Measurements from ENCODE around the gene ATG101.

The ATG101 gene

DNA sequence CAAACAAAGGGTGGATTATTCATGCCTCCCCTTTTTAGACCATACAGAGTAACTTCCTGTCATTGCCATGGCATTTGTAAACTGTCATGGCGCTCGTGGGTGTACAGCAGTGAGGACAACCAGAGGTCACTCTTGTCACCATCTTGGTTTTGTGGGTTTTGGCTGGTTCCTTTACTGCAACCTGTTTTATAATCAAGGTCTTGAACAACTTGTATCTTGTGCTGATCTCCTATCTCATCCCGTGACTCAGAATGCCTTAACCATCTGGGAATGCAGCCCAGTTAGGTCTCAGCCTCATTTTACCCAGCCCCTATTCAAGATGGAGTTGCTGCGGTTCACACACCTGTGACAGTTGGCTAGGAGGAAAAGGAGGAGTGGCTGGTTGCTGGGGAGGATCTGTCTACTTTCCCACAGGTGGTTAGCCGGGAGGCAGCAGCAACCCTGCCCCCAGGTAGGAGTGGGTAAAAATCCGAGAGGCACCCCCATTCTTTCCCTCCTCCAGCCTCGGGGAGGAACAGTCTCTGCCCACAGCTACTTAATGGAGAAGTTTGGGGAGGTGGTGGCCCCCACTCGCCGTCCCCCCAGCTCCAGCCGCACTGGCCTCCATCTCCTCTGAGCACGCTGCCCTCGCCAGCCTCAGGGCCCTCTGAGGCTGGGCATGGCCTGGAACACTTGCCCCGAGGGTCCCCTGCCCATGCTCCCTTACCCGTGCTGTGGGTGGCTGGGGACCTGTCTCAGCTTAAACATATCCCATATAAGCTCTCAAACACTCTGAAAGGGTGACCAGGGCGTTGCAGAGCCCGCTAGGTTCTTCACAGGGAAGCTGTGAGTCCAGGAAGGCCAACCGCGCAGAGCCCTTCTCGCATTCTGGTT, 51.4 kb downstream of the ATG101 start:
- Histone ChIP-seq H3K27me3 (ENCODE audit: insufficient read depth, low read length) (no peaks in the 10 kb centered on the region), H3F3A (ENCODE audit: insufficient read depth, low read length) (peaks cover 5% of the 10 kb centered on the region), H4K20me1 (ENCODE audit: insufficient read depth, low read length) (no peaks in the 10 kb centered on the region), H3K4me3 (ENCODE audit: low read depth, low read length, poor library complexity, severe bottlenecking) (peak overlapping the region; percentile 21), H3K9me3 (ENCODE audit: low read length) (no peaks in the 10 kb centered on the region), H3K27ac (ENCODE audit: low read depth, low read length, poor library complexity, severe bottlenecking) (peak overlapping the region; percentile 98), H3K36me3 (ENCODE audit: insufficient read depth, low read length) (peaks cover under 1% of the 10 kb centered on the region; the same call in 1 of the 2 replicates), H3K9me2 (ENCODE audit: low read depth, low read length) (no peaks in the 10 kb centered on the region), H3K79me2 (ENCODE audit: insufficient read depth, low read length) (no peaks in the 10 kb centered on the region), H3K4me2 (ENCODE audit: low read length) (peak overlapping the region; percentile 37), H3K9ac (ENCODE audit: low read length) (peak overlapping the region; percentile 5; the same call in 1 of the 2 replicates), H3K4me1 (ENCODE audit: insufficient read depth, low read length, severe bottlenecking) (peaks cover 79% of the 10 kb centered on the region), H2AFZ (ENCODE audit: low read length) (no peak overlapping the region)
- no peak for TF ChIP-seq EZH2 (IDR thresholded peaks at IDR 0.05; ENCODE audit: borderline replicate concordance, low read length)
- TF ChIP-seq, protein P1, sequence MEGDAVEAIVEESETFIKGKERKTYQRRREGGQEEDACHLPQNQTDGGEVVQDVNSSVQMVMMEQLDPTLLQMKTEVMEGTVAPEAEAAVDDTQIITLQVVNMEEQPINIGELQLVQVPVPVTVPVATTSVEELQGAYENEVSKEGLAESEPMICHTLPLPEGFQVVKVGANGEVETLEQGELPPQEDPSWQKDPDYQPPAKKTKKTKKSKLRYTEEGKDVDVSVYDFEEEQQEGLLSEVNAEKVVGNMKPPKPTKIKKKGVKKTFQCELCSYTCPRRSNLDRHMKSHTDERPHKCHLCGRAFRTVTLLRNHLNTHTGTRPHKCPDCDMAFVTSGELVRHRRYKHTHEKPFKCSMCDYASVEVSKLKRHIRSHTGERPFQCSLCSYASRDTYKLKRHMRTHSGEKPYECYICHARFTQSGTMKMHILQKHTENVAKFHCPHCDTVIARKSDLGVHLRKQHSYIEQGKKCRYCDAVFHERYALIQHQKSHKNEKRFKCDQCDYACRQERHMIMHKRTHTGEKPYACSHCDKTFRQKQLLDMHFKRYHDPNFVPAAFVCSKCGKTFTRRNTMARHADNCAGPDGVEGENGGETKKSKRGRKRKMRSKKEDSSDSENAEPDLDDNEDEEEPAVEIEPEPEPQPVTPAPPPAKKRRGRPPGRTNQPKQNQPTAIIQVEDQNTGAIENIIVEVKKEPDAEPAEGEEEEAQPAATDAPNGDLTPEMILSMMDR (IDR thresholded peaks at IDR 0.05; ENCODE audit: low read length) = no peak

DNA sequence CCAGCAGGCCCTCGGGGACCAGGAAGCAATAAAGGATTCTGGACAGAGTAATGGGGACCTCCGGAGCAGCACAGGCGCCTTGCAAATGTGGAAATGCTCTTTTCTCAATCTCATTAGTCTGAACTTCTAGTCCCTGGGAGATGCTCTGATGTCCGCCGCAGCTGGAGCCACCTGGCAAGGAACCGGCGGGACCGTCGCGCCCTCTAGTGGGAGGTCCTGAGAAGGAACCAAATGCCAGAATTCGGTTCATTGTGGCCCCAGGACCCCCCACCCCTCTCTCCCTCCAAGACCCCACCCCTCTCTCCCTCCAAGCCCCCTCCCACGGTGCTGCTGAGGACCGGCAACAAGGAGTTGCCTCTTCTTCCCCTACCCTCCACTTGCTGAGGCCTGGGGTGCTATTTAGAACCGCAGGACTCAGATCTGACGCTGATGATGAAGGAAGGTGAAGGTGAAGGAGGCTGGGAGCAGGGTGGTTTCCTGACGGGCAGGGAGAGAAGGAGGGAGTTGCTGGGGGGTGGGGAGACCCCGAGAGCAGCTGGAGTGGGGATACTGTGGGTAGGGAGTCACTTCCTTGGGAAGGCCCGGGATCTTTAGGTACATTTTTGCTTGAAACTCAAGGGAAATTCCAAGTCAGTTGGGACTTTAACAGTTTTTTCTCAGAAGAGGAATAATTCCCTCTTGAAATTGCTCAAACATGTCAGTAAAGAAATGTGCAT, 52.2 kb downstream of the ATG101 start:
- H3K79me2 ChIP-seq (ENCODE audit: insufficient read depth, low read length) = no peaks in the 10 kb centered on the region
- H3K36me3 ChIP-seq (ENCODE audit: insufficient read depth, low read length) = no peaks in the 10 kb centered on the region
- peaks cover 71% of the 10 kb centered on the region for H3K4me1 ChIP-seq (ENCODE audit: insufficient read depth, low read length, severe bottlenecking)
- no peaks in the 10 kb centered on the region for H4K20me1 ChIP-seq (ENCODE audit: insufficient read depth, low read length)
- H3K9me2 ChIP-seq (ENCODE audit: low read depth, low read length) = no peaks in the 10 kb centered on the region
- peak overlapping the region; percentile 37 for H3K4me2 ChIP-seq (ENCODE audit: low read length)
- H3K27me3 ChIP-seq (ENCODE audit: insufficient read depth, low read length) = no peaks in the 10 kb centered on the region
- H3F3A ChIP-seq (ENCODE audit: insufficient read depth, low read length) = peaks cover 5% of the 10 kb centered on the region
- peak overlapping the region; percentile 21 for H3K4me3 ChIP-seq (ENCODE audit: low read depth, low read length, poor library complexity, severe bottlenecking)
- H2AFZ ChIP-seq (ENCODE audit: low read length) = no peak overlapping the region
- no peaks in the 10 kb centered on the region for H3K9me3 ChIP-seq (ENCODE audit: low read length)
- H3K9ac ChIP-seq (ENCODE audit: low read length) = peak overlapping the region; percentile 41; the same call in 1 of the 2 replicates
- H3K27ac ChIP-seq (ENCODE audit: low read depth, low read length, poor library complexity, severe bottlenecking) = peak overlapping the region; percentile 98
- no peak for TF ChIP-seq EZH2 (IDR thresholded peaks at IDR 0.05; ENCODE audit: borderline replicate concordance, low read length)
- TF ChIP-seq, protein P1 (IDR thresholded peaks at IDR 0.05; ENCODE audit: low read length) = peak; percentile 84

DNA sequence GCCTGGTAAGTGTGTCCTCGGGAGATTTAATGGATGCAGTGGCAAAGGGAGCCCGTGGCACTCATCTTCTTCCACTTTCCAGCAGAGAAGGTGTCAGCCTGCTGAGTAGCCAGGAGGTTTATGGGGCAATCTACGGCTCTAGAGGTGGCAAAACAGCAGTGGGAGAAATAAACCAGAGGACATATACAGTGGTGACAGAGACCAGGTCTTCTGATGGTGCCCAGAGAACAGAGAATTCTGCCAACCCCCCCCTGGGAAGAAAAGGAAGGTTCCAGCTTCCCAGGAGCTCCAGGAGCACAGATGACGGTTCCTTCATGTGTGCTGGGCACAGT, 52.7 kb downstream of the ATG101 start:
- Histone ChIP-seq H2AFZ (ENCODE audit: low read length) (no peak overlapping the region), H3K9me3 (ENCODE audit: low read length) (no peaks in the 10 kb centered on the region), H3K27ac (ENCODE audit: low read depth, low read length, poor library complexity, severe bottlenecking) (peak overlapping the region; percentile 98), H3K4me1 (ENCODE audit: insufficient read depth, low read length, severe bottlenecking) (peaks cover 65% of the 10 kb centered on the region), H3K4me3 (ENCODE audit: low read depth, low read length, poor library complexity, severe bottlenecking) (no peak overlapping the region), H3F3A (ENCODE audit: insufficient read depth, low read length) (peaks cover 5% of the 10 kb centered on the region), H3K27me3 (ENCODE audit: insufficient read depth, low read length) (no peaks in the 10 kb centered on the region), H3K36me3 (ENCODE audit: insufficient read depth, low read length) (no peaks in the 10 kb centered on the region), H4K20me1 (ENCODE audit: insufficient read depth, low read length) (no peaks in the 10 kb centered on the region), H3K9me2 (ENCODE audit: low read depth, low read length) (no peaks in the 10 kb centered on the region), H3K9ac (ENCODE audit: low read length) (peak overlapping the region; percentile 41; the same call in 1 of the 2 replicates), H3K4me2 (ENCODE audit: low read length) (no peak overlapping the region), H3K79me2 (ENCODE audit: insufficient read depth, low read length) (no peaks in the 10 kb centered on the region)
- TF ChIP-seq EZH2 (IDR thresholded peaks at IDR 0.05; ENCODE audit: borderline replicate concordance, low read length) = no peak
- TF ChIP-seq, protein P1 (IDR thresholded peaks at IDR 0.05; ENCODE audit: low read length) = no peak

All from OCI-LY1 (cell line).